HEK293T (cell line): ENCODE results near the gene RAB3B.
A peak's percentile ranks its signal among the peaks of the same experiment; 100 is the strongest.

Experiments
- CTCF ChIA-PET: fragments of 350-600 bp; formaldehyde crosslinking; extraction: SDS; loops from one replicate; lab custom pipeline; 2021; ENCODE audit warnings: antibody characterized with exemption, inconsistent platforms; lab: Yijun Ruan, JAX
- POLR2A ChIA-PET: fragments of 350-600 bp; formaldehyde crosslinking; extraction: SDS; loops from one replicate; lab custom pipeline; 2020; ENCODE audit warnings: antibody characterized with exemption, inconsistent platforms; lab: Yijun Ruan, JAX
- DNase-seq: peaks from one replicate; pipeline ENCODE4 v3.0.0; 2012; ENCODE audit warnings: mixed read lengths; ENCODE audit errors: extremely low spot score
- ARNT ChIP-seq: fragments of 450-650 bp; IDR thresholded peaks from 2 replicates; pipeline ENCODE4 v1.6.1; 2017; ENCODE audit warnings: mild to moderate bottlenecking
- BHLHE40 ChIP-seq: fragments of 450-650 bp; IDR thresholded peaks from 2 replicates; pipeline ENCODE4 v1.6.1; 2016; ENCODE audit warnings: mild to moderate bottlenecking, moderate library complexity, borderline replicate concordance
- CTBP1 ChIP-seq: fragments of 450-650 bp; IDR thresholded peaks from 2 replicates; pipeline ENCODE4 v1.6.1; 2016; ENCODE audit warnings: borderline replicate concordance
- ELF4 ChIP-seq: fragments of 450-650 bp; IDR thresholded peaks from 2 replicates; pipeline ENCODE4 v1.6.1; 2017; ENCODE audit warnings: antibody characterized with exemption
- FOXA1 ChIP-seq: fragments of 450-650 bp; IDR thresholded peaks from 2 replicates; pipeline ENCODE4 v1.6.1; 2016; ENCODE audit warnings: mild to moderate bottlenecking
- FOXK2 ChIP-seq: fragments of 450-650 bp; IDR thresholded peaks from 2 replicates; pipeline ENCODE4 v1.6.1; 2016; ENCODE audit warnings: mild to moderate bottlenecking
- FOXM1 ChIP-seq: fragments of 450-650 bp; IDR thresholded peaks from 2 replicates; pipeline ENCODE4 v1.6.1; 2017; ENCODE audit warnings: mild to moderate bottlenecking, borderline replicate concordance
- HDGF ChIP-seq: fragments of 450-650 bp; IDR thresholded peaks from 2 replicates; pipeline ENCODE4 v1.6.1; 2017; ENCODE audit warnings: antibody characterized with exemption, borderline replicate concordance
- L3MBTL2 ChIP-seq: fragments of 450-650 bp; conservative IDR thresholded peaks from 2 replicates; pipeline ENCODE4 v1.6.1; 2016; ENCODE audit warnings: mild to moderate bottlenecking
- LEF1 ChIP-seq: fragments of 450-650 bp; IDR thresholded peaks from 2 replicates; pipeline ENCODE4 v1.6.1; 2017; ENCODE audit warnings: mild to moderate bottlenecking, borderline replicate concordance
- NFRKB ChIP-seq: fragments of 450-650 bp; IDR thresholded peaks from 2 replicates; pipeline ENCODE4 v1.6.1; 2016; ENCODE audit warnings: mild to moderate bottlenecking, moderate library complexity
- SP1 ChIP-seq: fragments of 450-650 bp; IDR thresholded peaks from 2 replicates; pipeline ENCODE4 v1.6.1; 2017
- SUZ12 ChIP-seq: fragments of 450-650 bp; IDR thresholded peaks from 2 replicates; pipeline ENCODE4 v1.6.1; 2016; ENCODE audit warnings: mild to moderate bottlenecking
- TARDBP ChIP-seq: fragments of 450-650 bp; IDR thresholded peaks from 2 replicates; pipeline ENCODE4 v1.6.1; 2016
- ZNF384 ChIP-seq: fragments of 450-650 bp; IDR thresholded peaks from 2 replicates; pipeline ENCODE4 v1.6.1; 2016
- TF ChIP-seq, protein P1 (sequence below): fragments of 450-650 bp; IDR thresholded peaks from 2 replicates; pipeline ENCODE4 v1.6.1; 2016

The RAB3B gene

DNA sequence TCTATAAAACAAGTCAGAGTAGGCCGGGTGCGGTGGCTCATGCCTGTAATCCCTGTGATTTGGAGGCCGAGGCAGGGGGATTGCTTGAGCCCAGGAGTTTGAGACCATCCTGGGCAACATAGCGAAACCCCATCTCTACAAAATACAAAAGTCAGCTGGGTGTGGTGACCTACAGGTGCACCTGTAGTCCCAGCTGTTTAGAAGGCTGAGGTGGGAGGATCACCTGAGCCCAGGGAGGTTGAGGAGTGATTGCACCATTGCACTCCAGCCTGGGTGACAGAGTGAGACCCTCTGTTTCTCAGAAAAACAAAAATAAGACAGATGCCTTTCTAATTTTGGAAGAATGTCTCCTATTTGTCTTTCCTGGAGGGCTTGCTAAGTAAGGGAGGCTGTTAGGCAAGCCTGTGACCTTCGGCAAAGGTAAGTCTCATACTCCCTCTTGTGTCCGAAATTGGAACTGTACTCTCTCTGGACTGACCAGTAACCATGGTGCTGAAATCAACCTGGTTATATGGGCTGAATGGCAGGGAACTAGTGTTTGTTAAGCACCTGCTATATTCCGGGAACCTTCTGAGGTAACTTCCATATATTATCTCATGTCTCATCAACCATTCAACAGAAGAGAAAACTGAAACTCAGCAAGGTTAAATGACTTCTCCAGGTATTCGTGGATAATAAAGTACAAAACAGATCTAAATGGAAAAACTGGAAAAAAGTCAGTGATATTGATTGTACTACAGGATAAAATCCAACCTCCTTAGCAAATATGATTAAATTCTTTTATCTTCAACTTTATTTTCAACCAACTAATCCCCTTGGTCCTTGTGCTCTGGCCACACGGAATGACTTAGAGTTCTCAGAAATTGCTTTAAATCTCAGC, 11.8 kb upstream of the RAB3B start:
- ChIA-PET POLR2A (no interaction called here), CTCF (interaction anchor here (1.0 kb wide), 1 partner anchor 105 kb away, joined by 6 read pairs; no protein-coding TSS in a partner anchor)
- TF ChIP-seq HDGF (no peak), CTBP1 (no peak), BHLHE40 (no peak), FOXA1 (no peak), NFRKB (no peak), SP1 (no peak), FOXM1 (no peak), FOXK2 (no peak), ZNF384 (no peak), ELF4 (no peak), ARNT (no peak), L3MBTL2 (no peak), TARDBP (no peak), SUZ12 (no peak), LEF1 (no peak)
- TF ChIP-seq, protein P1, sequence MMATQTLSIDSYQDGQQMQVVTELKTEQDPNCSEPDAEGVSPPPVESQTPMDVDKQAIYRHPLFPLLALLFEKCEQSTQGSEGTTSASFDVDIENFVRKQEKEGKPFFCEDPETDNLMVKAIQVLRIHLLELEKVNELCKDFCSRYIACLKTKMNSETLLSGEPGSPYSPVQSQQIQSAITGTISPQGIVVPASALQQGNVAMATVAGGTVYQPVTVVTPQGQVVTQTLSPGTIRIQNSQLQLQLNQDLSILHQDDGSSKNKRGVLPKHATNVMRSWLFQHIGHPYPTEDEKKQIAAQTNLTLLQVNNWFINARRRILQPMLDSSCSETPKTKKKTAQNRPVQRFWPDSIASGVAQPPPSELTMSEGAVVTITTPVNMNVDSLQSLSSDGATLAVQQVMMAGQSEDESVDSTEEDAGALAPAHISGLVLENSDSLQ: no peak
- peak; percentile 83 for DNase-seq

DNA sequence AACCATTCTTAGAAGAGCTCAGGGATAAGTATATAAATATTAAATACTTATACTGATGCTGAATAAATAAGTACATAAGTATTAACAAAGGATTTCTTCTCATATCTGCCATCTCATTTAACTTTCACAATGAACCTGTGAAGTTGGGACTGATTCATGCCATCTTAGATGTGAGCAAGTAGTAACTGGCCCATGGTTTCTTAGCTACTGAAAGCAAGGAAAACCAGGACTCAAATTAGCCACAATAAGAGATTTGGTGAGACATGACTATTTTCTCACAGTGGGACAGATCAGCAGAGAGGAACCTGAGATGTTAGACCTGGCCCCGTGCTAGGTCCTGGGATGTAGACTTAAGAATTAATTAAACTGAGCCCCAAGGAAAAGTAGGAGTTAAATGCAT, 8.2 kb upstream of the RAB3B start:
- POLR2A ChIA-PET: no interaction called here
- DNase-seq: no peak
- no peak for TF ChIP-seq L3MBTL2
- TF ChIP-seq HDGF: no peak
- TF ChIP-seq FOXA1: no peak
- TF ChIP-seq NFRKB: no peak
- TF ChIP-seq ZNF384: no peak
- TF ChIP-seq CTBP1: no peak
- no peak for TF ChIP-seq BHLHE40
- CTCF ChIA-PET: interaction anchor here (1.6 kb wide), 1 partner anchor 102 kb away, joined by 7 read pairs; no protein-coding TSS in a partner anchor

DNA sequence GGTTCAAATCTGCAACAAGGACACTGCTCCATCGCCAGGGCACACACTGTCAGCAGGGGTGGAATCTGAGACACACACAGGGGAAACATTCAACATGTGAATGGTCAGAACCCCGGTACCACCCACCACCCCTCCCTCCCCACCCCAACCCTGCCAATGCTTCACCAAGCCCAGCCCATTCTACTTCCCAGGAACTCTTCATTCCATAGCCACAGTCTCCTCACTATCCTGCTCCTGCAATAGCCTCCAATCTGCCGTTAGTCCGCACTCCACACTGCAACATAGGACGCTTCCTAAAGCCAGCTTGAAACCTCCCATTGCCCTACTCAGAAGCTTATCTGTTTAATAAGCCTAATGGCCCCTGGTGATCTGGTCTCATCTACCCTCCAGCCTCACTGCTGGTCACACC, 7.5 kb upstream of the RAB3B start:
- no peak for TF ChIP-seq ZNF384
- no peak for TF ChIP-seq L3MBTL2
- TF ChIP-seq SUZ12: no peak
- TF ChIP-seq HDGF: no peak
- TF ChIP-seq SP1: no peak
- TF ChIP-seq FOXM1: no peak
- TF ChIP-seq NFRKB: no peak
- no peak for TF ChIP-seq CTBP1
- TF ChIP-seq ARNT: no peak
- no peak for TF ChIP-seq FOXA1
- TF ChIP-seq TARDBP: no peak
- no peak for TF ChIP-seq LEF1
- DNase-seq: no peak
- ChIA-PET CTCF (no interaction called here), POLR2A (no interaction called here)

DNA sequence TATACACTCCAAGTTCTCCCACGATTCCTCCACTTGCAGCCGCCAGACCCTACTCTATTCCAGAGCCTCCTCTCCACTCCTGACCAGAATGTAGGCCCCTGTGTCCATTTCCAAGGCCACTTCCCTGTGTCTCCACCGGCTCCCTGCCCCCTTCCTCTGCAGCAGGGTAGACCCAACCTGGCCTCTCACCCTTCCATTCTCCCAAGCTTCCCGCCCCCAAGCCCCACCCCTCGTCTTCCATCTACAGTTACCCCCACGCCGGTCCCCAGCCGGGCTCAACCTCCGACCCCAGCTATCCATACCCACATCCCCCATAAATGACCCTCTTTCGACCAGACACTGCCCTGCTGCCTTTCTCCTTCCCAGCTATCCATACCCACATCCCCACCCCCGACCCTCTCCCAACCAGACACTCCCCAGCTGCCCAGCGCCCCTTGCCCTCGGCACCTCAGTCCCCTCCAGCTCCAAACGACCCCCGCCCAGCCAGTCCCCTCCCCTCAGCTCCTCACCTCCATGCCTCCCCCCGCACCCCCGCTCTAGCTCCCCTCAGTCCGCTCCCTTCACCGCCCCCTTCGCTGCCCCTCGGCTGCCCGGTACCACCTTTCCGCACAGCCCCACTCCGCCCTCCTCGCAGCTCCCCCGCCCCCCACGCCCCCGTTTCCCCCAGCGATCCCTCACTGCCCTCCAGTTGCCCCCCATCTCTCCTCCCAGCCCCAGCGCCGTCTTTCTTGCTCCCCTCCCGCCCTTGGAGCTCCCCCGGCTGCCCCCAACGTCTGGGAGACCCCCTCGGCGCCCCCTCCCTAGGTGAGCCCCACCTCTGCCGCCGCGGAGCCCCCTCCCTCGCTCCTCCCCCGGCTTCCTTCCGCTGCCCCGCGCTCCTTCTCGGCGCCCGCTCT, 670 bp downstream of the RAB3B start:
- no peak for DNase-seq
- no peak for TF ChIP-seq ARNT
- no peak for TF ChIP-seq ELF4
- no peak for TF ChIP-seq ZNF384
- TF ChIP-seq FOXM1: no peak
- no peak for TF ChIP-seq FOXA1
- TF ChIP-seq HDGF: no peak
- no peak for TF ChIP-seq SUZ12
- no peak for TF ChIP-seq CTBP1
- TF ChIP-seq LEF1: no peak
- TF ChIP-seq TARDBP: no peak
- TF ChIP-seq BHLHE40: no peak
- TF ChIP-seq L3MBTL2: no peak
- no peak for TF ChIP-seq FOXK2
- TF ChIP-seq, protein P1: no peak
- TF ChIP-seq SP1: no peak
- ChIA-PET CTCF (no interaction called here), POLR2A (no interaction called here)

DNA sequence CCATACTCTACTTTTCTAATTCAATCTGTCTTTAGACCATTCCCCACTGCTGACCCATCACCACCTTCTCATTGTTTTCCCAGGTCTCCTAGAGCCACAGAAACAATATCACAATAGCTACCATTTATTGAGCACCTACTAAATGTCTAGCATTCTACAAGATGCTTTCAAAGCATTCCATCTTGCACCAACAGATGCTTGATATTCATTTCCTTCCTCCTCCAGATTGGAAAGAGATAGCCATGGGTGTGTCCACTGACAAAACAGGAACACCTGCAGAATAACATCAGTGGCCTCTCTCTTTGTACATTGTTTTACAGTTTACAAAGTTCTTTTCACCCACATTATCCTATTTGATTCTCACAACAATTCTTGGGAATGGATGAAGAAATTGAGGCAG, 2.2 kb downstream of the RAB3B start:
- CTCF ChIA-PET: no interaction called here
- no peak for DNase-seq
- POLR2A ChIA-PET: no interaction called here
- no peak for TF ChIP-seq HDGF

DNA sequence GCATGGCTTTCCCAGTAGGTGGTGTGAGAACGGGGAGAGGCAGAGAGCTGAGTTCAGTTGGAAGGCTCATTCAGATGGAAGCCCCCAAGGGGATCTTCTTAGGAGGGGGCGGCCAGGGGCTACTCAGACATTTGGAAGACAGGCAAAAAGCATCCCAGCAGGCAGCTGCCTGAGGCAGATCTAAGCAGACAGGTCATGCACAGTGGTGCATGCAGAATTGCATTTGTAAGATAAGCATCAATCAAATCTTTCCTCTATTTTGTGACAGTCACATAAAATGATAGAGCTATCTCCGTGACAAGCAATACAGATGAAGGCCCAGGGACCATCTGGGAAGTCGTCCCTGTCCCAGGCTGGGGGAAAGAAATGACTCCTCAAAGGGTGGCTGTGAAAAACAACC, 3.8 kb downstream of the RAB3B start:
- no peak for TF ChIP-seq SUZ12
- TF ChIP-seq L3MBTL2: no peak
- TF ChIP-seq, protein P1: peak; percentile 22; the same call in 1 of the 2 replicates
- no peak for TF ChIP-seq FOXA1
- TF ChIP-seq FOXK2: no peak
- POLR2A ChIA-PET: no interaction called here
- CTCF ChIA-PET: no interaction called here
- DNase-seq: no peak
